Stimulated activated naive B cell treated with anti-CD40 and anti-IgM and Interleukin-4, amounts not matched to agents 10 μg/mL and 1 μg/mL and 100 μg/mL, for 72 hours (primary cell): ENCODE results near the gene TOX2.
"Not testable (repeated sequence)": the region's sequence is repeated elsewhere in the genome, so short reads cannot be mapped to it uniquely, and the experiment has no call there.

Experiments
- ATAC-seq, 2 donors: fragments of 150-1000 bp; cut with Tn5 transposase; replicated peaks; 2 replicates each; pipeline ENCODE4 v1.10.0; 2021; ENCODE audit warnings: moderate library complexity in 1 of 2
- DNase-seq: peaks from one replicate; pipeline ENCODE4 v3.0.0; 2021
- H3K27ac Mint-ChIP-seq: one replicate; pipeline ENCODE4 v1.8.0; 2022; ENCODE audit warnings: mild to moderate bottlenecking, mixed read lengths
- H3K27me3 Mint-ChIP-seq, 2 donors: one replicate each; pipeline ENCODE4 v1.8.0; 2022; ENCODE audit warnings: mixed read lengths in 2 of 2
- H3K36me3 Mint-ChIP-seq, 2 donors: one replicate each; pipeline ENCODE4 v1.8.0; 2022; ENCODE audit warnings: mixed read lengths in 2 of 2, mild to moderate bottlenecking in 1 of 2
- H3K4me1 Mint-ChIP-seq, 2 donors: one replicate each; pipeline ENCODE4 v1.8.0; 2022; ENCODE audit warnings: mixed read lengths in 2 of 2, mild to moderate bottlenecking in 1 of 2
- H3K4me3 Mint-ChIP-seq, 2 donors: one replicate each; pipeline ENCODE4 v1.8.0; 2022; ENCODE audit warnings: mild to moderate bottlenecking in 2 of 2, mixed read lengths in 2 of 2, moderate library complexity in 1 of 2
- H3K9me3 Mint-ChIP-seq, 2 donors: one replicate each; pipeline ENCODE4 v1.8.0; 2022; ENCODE audit warnings: mixed read lengths in 2 of 2, mild to moderate bottlenecking in 1 of 2

TOX2 gene

DNA sequence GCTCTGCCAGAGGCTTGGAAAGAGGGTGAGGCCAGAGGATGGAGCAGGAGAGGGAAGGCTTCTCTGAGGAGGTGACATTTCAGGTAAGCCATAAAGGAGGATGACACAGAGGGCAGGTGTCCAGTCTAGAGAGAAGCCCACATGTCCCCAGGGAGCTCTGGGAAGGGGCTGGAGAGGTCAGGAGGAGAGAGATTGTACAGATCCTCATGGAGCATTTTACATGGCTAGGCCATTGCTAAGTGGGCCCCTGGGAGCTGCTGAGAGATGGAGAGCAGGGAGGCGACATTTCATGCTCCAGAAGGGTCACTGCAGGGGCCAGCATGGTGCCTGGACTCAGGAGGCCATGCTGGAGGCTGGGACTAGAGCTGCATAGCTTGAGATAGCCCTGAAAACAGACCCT lies 124.5 kb downstream of the TOX2 start:
- Mint-ChIP-seq H3K27me3 (peaks cover 46 to 65% of the 10 kb centered on the region in 2 donors), H3K4me1 (no peaks in the 10 kb centered on the region), H3K9me3 (peaks cover 0 to 2% of the 10 kb centered on the region in 2 donors), H3K36me3 (no peaks in the 10 kb centered on the region), H3K4me3 (no peak overlapping the region), H3K27ac (no peak overlapping the region)
- ATAC-seq (no peak), DNase-seq (no peak)

DNA sequence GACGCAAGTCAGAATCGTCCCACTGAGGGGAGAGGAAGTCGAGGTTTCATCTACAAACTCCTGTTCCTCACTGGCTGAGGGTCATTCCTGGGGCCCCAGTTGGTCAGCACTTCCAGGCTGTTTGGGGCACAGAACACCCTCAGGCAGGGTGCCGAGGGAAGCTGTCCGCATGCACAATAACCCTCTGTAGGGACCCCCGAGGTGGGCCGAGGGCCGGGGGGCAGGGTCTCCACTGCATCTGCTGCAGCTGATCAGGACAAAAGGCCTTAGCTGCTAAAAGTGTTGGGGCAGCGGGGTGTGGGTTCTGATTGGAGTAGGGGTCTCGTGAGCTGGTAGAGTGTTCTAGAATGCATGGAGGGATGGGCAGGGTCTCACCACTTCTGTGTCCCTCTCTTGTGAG lies 125.1 kb downstream of the TOX2 start:
- no peak for DNase-seq
- Mint-ChIP-seq H3K27ac (no peak overlapping the region), H3K36me3 (no peaks in the 10 kb centered on the region), H3K4me3 (no peak overlapping the region), H3K9me3 (peaks cover 0 to 2% of the 10 kb centered on the region in 2 donors), H3K4me1 (no peaks in the 10 kb centered on the region), H3K27me3 (peaks cover 45 to 64% of the 10 kb centered on the region in 2 donors)
- no peak for ATAC-seq

DNA sequence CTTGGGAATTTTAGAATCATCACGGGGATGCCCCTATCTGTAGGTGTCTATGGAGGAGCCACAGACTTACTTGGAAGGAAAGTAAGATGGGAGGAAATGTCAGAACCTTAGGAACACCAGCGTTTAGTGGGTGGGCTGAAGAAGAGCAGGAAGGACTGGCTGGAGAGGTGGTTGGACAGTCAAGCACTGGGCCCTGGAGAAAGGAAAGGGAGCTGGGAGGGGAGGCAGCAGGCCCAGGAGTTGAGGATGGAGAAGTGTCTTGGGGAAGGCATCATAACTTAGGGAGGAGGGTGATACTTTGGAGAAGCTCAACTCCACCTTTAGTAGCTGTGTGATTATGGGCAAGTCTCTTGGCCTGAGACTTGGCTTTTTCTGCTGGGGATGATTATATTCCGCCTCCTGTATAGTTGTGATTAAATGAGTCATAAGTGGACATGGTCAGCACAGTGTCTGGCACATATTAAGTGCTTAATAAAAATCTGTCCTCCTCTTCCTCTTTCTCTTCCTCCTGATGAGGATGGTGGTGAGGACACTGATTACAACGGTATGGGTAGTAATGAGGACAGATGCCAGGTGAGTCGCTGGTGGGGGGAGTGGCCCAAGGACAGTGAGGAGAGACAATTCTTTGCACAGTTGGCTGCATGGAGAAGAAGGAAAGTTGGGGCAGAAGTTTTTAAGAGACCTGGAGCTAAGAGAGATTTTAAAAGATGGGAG lies 125.7 kb downstream of the TOX2 start:
- Mint-ChIP-seq H3K4me1 (no peaks in the 10 kb centered on the region), H3K27me3 (peaks cover 43 to 62% of the 10 kb centered on the region in 2 donors), H3K9me3 (peaks cover 0 to 2% of the 10 kb centered on the region in 2 donors), H3K36me3 (no peaks in the 10 kb centered on the region), H3K27ac (peak overlapping the region; percentile 4), H3K4me3 (no peak overlapping the region)
- ATAC-seq, result no peak
- DNase-seq, result no peak

DNA sequence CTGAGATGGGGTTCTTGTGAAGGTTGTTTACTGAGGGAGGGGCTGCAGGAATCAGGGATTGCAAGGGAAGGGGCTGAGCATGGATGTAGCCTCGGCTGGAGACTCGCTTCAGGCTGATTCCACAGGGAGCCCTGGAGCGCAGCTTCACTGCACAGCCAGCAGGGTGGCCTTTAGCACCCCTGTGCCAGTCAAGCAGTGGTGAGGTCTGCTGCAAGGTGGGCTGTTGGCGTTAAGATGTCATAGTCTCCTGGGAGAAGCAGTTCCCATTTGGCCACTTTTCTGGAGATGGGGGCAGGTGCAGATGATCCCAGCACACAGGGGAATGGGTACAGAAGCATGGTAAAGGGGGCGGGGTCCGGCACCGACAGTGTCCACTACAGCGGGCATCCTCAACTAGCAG lies 126.3 kb downstream of the TOX2 start:
- peaks cover 47 to 60% of the 10 kb centered on the region in 2 donors for H3K27me3 Mint-ChIP-seq
- no peak for DNase-seq
- H3K9me3 Mint-ChIP-seq, result peaks cover 0 to 2% of the 10 kb centered on the region in 2 donors
- no peak overlapping the region for H3K27ac Mint-ChIP-seq
- ATAC-seq, result no peak
- no peaks in the 10 kb centered on the region for H3K4me1 Mint-ChIP-seq
- no peaks in the 10 kb centered on the region for H3K36me3 Mint-ChIP-seq
- H3K4me3 Mint-ChIP-seq, result no peak overlapping the region

DNA sequence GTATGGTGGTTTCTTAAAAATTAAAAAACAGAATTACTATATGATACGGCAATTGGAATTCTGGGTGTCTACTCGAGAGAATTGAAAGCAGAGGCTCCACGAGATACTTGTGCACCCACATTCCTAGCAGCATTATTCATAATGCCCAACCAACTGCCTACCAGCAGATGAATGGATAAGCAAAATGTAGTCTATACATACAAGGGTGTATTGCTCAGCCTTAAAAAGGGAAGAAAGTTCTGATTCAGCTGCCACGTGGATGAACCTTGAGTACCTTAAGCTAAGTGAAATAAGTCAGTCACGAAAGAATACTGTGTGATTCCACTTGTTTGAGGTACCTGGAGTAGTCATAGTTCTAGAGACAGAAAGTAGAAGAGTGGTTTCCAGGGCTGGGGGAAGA lies 130.1 kb downstream of the TOX2 start:
- not testable (repeated sequence) for DNase-seq, H3K27ac Mint-ChIP-seq, H3K4me1 Mint-ChIP-seq, ATAC-seq, H3K36me3 Mint-ChIP-seq, H3K4me3 Mint-ChIP-seq, H3K9me3 Mint-ChIP-seq
- peaks cover 30 to 48% of the 10 kb centered on the region in 2 donors for H3K27me3 Mint-ChIP-seq

DNA sequence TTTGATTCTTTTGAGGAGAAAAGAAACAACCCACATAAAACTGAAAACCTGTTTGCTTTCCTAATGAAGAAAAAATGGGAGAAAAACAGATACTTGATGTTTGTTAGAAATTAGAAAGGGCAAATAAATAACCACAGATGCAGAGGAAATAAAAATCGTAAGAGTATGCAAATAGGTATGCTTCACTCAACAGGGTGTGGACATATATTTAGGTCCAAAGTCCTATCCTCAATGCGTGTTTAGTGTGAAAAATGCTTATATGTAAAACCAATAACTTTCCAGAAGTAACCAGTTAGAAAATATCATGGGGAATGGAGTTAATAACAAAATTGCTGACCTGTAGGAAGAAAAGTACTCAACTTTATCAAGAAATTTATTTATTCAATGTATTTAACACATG lies 135.7 kb downstream of the TOX2 start:
- DNase-seq (no peak), ATAC-seq (no peak)
- Mint-ChIP-seq H3K4me1 (no peaks in the 10 kb centered on the region), H3K27me3 (peaks cover 8 to 16% of the 10 kb centered on the region in 2 donors), H3K36me3 (no peaks in the 10 kb centered on the region), H3K4me3 (no peak overlapping the region), H3K9me3 (no peaks in the 10 kb centered on the region), H3K27ac (no peak overlapping the region)

DNA sequence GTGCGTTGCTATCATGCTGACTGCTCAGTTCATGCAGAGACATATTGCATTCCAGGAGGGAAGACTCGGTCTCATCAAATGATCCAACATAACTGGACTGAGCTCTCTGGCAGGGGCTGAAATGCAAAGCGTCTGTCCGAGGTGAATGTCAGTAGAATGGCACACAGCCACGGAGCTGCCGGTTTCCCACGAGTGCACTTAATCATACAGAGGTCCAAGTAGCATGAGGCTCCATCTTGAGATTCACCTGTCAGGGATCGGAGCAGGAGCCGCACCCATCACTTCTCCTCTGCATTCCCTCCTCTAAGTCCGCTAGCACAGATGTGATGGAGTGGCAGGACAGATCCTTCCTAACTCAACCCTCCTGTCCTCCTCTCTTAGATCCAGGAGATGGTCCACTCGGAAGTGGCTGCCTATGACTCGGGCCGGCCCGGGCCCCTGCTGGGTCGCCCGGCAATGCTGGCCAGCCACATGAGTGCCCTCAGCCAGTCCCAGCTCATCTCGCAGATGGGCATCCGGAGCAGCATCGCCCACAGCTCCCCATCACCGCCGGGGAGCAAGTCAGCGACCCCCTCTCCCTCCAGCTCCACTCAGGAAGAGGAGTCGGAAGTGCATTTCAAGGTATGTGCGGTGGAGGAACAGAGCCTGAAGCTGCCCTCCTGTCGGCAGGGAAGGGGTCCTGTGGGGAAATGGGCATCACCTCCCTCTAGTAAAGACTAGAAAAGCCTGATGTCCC lies 136.4 kb downstream of the TOX2 start:
- ATAC-seq (no peak), DNase-seq (no peak)
- Mint-ChIP-seq H3K27me3 (peaks cover 8 to 14% of the 10 kb centered on the region in 2 donors), H3K4me3 (no peak overlapping the region), H3K4me1 (no peaks in the 10 kb centered on the region), H3K27ac (no peak overlapping the region), H3K9me3 (no peaks in the 10 kb centered on the region), H3K36me3 (no peaks in the 10 kb centered on the region)

DNA sequence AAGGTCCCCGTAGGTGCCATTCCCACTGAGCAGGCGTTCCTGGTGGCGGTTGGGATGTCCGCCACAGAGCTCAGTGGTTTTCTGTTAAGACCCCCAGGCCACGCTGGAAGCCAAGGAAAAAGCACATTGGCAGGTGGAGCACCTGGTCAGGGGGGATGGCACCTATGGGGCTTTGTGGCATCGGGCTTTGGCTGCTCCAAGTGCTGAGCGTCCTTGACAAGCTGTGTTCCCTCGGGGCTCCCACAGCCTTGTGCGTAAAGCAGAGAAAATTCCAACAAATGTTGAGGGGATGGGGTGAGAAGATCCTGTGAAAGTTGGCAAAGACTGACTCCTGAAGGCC lies 137.0 kb downstream of the TOX2 start:
- Mint-ChIP-seq H3K27me3 (peaks cover 8 to 14% of the 10 kb centered on the region in 2 donors), H3K4me1 (no peaks in the 10 kb centered on the region), H3K27ac (no peak overlapping the region), H3K36me3 (no peaks in the 10 kb centered on the region), H3K4me3 (no peak overlapping the region), H3K9me3 (no peaks in the 10 kb centered on the region)
- DNase-seq (no peak), ATAC-seq (no peak)

DNA sequence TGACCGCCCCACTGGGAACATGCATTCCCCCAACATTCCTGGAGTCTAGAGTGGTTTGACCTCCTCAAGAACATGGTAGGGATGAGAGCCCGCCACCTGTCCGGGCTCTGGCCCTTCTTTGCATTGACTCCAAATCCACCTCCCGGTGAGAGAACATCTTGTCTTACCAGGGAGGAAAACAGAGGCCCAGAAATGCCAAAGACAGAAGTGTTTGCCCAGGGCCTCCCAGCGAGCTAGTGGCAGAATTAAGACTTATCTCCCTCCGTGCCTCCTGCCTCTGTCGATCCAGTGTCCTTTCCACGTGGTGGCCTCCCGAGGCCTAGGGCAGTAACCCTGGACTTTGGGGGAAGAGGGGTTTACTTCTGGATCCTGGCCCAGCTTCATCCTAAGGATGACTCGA lies 137.5 kb downstream of the TOX2 start:
- ATAC-seq, result no peak
- Mint-ChIP-seq H3K4me3 (no peak overlapping the region), H3K36me3 (no peaks in the 10 kb centered on the region), H3K27me3 (peaks cover 8 to 9% of the 10 kb centered on the region in 2 donors), H3K27ac (no peak overlapping the region), H3K4me1 (no peaks in the 10 kb centered on the region), H3K9me3 (no peaks in the 10 kb centered on the region)
- DNase-seq, result no peak

DNA sequence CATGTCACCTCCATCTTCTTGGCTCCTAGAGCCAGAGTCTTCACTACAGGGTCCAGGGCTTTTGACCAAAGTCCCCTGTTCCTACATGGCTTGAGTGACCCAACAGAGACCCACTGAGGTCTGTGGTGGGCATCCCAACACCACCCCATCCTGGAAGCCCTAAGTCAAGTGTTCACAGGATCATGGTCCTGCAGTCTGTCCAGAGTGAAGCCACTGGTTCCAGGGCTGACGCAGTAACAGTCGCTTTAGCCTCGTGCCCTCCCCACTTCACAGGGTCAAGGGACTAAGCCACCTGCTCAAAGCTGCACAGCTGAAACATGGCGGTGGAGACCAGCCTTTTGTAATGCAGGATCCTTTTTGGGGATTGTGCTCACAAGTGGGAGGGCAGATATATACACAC lies 138.4 kb downstream of the TOX2 start:
- Mint-ChIP-seq H3K4me1 (no peaks in the 10 kb centered on the region), H3K27me3 (peaks cover 7 to 8% of the 10 kb centered on the region in 2 donors), H3K9me3 (peaks cover 0 to 2% of the 10 kb centered on the region in 2 donors), H3K4me3 (no peak overlapping the region), H3K27ac (no peak overlapping the region), H3K36me3 (no peaks in the 10 kb centered on the region)
- no peak for ATAC-seq
- no peak for DNase-seq

DNA sequence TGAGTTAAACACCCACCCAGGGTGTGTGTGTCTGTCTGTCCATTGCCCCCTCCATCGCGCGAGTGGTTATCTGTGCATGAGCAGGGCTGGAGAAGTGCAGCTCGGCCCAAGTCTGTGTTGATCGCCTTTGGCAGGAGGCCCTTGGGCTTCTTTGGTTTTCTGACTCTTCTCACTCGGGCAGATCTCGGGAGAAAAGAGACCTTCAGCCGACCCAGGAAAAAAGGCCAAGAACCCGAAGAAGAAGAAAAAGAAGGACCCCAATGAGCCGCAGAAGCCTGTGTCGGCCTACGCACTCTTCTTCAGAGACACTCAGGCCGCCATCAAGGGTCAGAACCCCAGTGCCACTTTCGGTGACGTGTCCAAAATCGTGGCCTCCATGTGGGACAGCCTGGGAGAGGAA lies 139.5 kb downstream of the TOX2 start:
- Mint-ChIP-seq H3K27me3 (peaks cover 7 to 12% of the 10 kb centered on the region in 2 donors), H3K27ac (no peak overlapping the region), H3K4me3 (no peak overlapping the region), H3K9me3 (peaks cover 0 to 7% of the 10 kb centered on the region in 2 donors), H3K4me1 (no peaks in the 10 kb centered on the region), H3K36me3 (no peaks in the 10 kb centered on the region)
- ATAC-seq (no peak), DNase-seq (no peak)

DNA sequence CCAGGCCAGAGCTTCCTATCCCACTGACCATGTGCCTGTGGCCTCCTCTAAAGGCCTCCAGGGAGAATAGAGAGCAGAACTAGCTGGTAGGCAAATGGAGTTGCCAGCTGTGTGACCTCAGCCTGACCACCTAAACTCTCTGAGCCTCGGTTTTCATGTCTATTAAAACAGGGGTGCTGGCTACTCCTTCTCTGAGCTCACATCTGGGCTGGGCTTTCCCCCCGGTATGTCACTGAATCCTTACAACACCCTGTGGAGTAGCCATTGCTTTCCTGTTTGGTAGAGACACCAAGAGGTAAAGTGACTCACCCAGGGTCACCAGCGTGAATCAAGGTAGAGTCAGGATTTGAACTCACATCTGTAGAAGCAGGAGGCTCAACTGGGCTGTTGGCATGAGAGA lies 140.2 kb downstream of the TOX2 start:
- H3K4me1 Mint-ChIP-seq, result no peaks in the 10 kb centered on the region
- DNase-seq (no peak), ATAC-seq (no peak)
- no peaks in the 10 kb centered on the region for H3K36me3 Mint-ChIP-seq
- H3K27ac Mint-ChIP-seq, result no peak overlapping the region
- H3K27me3 Mint-ChIP-seq, result peaks cover 7 to 12% of the 10 kb centered on the region in 2 donors
- no peak overlapping the region for H3K4me3 Mint-ChIP-seq
- peaks cover 0 to 7% of the 10 kb centered on the region in 2 donors for H3K9me3 Mint-ChIP-seq

DNA sequence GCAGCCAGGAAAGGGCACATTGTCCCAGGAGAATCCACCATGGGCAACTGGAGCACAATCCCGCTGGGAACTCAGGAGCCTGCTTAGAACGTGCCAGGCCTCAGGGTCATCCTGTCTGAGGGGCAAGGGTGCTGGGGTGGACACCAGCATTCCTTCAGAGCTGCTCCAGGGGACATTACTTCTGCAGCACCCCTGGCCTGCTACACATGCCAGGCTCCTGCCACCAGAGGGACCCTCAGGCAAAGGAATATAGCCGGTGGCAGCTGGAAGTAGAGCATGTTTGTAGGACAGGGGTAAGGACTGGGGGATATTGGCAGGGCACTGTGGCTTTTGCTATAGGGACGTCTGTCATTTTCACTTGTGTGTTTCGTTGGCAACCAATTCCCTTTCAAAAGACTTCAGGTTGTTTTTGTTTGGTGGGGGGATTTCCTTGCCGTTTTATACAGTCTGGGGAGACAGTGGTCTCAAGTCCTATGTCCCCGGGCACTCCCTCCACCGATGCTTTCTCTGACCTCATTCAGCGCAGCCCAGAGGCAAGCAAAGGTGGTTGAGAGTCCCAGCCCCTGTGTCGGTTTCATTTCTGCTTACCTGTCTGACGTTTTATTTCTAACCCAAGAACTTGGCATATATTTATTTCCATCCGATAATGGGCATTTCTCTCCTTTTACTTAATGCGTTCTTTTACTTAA lies 141.5 kb downstream of the TOX2 start:
- ATAC-seq (peak; percentile 81 to 83), DNase-seq (peak; percentile 23)
- Mint-ChIP-seq H3K4me1 (peaks cover 2 to 8% of the 10 kb centered on the region in 2 donors), H3K27ac (no peak overlapping the region), H3K27me3 (peaks cover 7 to 19% of the 10 kb centered on the region in 2 donors), H3K9me3 (peaks cover 0 to 7% of the 10 kb centered on the region in 2 donors), H3K4me3 (no peak overlapping the region), H3K36me3 (no peaks in the 10 kb centered on the region)

DNA sequence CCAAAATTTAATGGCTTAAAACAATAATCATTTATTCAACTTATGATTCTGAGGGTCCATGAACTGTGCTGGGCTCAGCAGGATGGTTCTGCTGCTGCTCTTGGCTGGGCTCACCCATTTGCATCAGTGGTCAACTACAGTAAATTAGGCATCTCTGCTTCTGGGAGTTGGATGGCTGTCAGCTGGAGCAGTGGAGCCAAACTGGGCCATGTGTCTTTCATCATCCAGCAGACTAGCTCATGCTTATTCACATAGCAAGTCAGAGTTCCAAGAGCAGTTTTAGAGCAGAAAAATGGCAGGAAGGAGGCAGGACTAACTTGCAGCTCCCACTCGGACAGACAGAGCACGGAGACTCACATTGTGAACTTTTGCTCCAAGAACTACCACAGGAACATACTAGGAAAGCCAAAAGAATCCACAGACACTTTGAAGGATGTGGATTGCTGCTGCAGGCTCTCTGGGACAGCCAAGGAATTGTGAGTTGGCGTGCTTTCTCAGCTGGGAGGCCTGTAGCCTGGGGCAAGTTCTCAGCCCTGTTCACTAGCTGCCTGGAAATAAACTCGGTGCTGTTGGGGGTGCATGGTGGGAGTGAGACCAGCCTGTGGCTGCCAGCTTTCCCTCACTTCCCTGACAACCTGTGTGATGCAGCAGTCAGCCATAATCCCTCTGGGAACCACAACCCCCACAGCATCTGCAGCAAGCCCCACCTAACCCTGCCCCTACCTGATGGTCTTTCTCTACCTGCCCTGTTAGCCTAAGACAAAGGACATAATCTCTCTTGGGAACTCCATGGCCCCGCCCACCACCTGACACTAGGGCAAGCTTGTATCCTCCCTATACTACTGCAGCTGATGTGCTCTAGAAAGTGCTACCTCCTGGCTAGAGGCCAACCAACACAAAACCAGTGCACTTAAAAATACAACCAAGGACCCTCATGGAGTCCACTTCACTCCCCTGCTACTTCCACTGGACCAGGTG lies 143.3 kb downstream of the TOX2 start:
- H3K9me3 Mint-ChIP-seq, result peaks cover 7% of the 10 kb centered on the region in 2 donors
- H3K4me1 Mint-ChIP-seq, result peaks cover 2 to 8% of the 10 kb centered on the region in 2 donors
- peaks cover 13 to 21% of the 10 kb centered on the region in 2 donors for H3K27me3 Mint-ChIP-seq
- H3K27ac Mint-ChIP-seq, result no peak overlapping the region
- DNase-seq (no peak), ATAC-seq (no peak)
- no peak overlapping the region for H3K4me3 Mint-ChIP-seq
- no peaks in the 10 kb centered on the region for H3K36me3 Mint-ChIP-seq
